HFFc6 (cell line): ENCODE results near the gene USP25. TPM values are rescaled to one million over a fixed set of nuclear protein-coding genes. Genes with fewer than 3 reads are reported as not detected.

Experiments
- DNase-seq: peaks from one replicate; pipeline ENCODE4 v3.0.0-alpha.2; 2018
- H3K27ac Mint-ChIP-seq: 2 replicates; pipeline ENCODE4 v1.8.0; 2020; ENCODE audit warnings: mild to moderate bottlenecking, mixed read lengths
- H3K27me3 Mint-ChIP-seq: 2 replicates; pipeline ENCODE4 v1.8.0; 2021; ENCODE audit warnings: mild to moderate bottlenecking, moderate library complexity, mixed read lengths; ENCODE audit not compliant: insufficient read depth
- H3K36me3 Mint-ChIP-seq: 2 replicates; pipeline ENCODE4 v1.8.0; 2021; ENCODE audit warnings: low read depth, mixed read lengths
- H3K4me1 Mint-ChIP-seq: 2 replicates; pipeline ENCODE4 v1.8.0; 2020; ENCODE audit warnings: low read depth, mixed read lengths
- H3K4me3 Mint-ChIP-seq: 2 replicates; pipeline ENCODE4 v1.8.0; 2020; ENCODE audit warnings: mild to moderate bottlenecking, moderate library complexity, mixed read lengths
- H3K9me3 Mint-ChIP-seq: 2 replicates; pipeline ENCODE4 v1.8.0; 2020; ENCODE audit warnings: mild to moderate bottlenecking, mixed read lengths
- total RNA-seq, 6 experiments: library from RNA; stranded (reverse); fragmentation: NEBNext Ultra II Directional; extraction: Animal tissue kit (Norgen Biotek cat#: 25700); gene quantifications; 2 replicates in 1 of 6; 3 replicates in 5 of 6; pipeline ENCODE4 v1.2.3, GENCODE V29; 2021
- TF ChIP-seq, protein P1 (sequence below): fragments of 200-600 bp; sonication (generic); IDR thresholded peaks from 2 replicates; pipeline ENCODE4 v1.5.0; 2021; ENCODE audit warnings: antibody characterized with exemption, mild to moderate bottlenecking

Gene USP25
- total RNA-seq, 6 experiments from 2014 or later = 13.8 to 18.3 (median 16.6) TPM

DNA sequence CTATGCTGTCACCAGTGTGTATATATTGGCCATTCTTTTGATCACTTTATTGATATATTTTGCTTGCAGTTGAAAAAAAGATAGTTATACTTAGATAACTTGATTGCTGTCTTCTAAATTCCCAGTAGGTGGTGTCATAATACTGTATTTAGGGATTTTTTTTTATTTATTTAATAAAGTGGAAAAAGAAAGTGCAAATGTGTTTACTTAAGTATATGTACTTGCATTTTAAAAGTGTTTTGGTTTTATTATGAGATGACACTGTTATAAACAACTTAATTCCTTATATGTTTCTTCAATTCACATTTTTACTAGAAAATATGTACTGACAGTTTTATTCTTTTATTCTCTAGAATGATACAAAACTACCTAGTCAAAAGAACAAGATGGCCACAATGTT lies 164.8 kb downstream of the USP25 start:
- Mint-ChIP-seq H3K4me1 (peaks cover 11% of the 10 kb centered on the region), H3K27me3 (peaks cover 2% of the 10 kb centered on the region; the same call in 1 of the 2 replicates), H3K4me3 (no peak overlapping the region), H3K9me3 (no peaks in the 10 kb centered on the region), H3K36me3 (no peaks in the 10 kb centered on the region), H3K27ac (no peak overlapping the region)
- DNase-seq = no peak
- TF ChIP-seq, protein P1, sequence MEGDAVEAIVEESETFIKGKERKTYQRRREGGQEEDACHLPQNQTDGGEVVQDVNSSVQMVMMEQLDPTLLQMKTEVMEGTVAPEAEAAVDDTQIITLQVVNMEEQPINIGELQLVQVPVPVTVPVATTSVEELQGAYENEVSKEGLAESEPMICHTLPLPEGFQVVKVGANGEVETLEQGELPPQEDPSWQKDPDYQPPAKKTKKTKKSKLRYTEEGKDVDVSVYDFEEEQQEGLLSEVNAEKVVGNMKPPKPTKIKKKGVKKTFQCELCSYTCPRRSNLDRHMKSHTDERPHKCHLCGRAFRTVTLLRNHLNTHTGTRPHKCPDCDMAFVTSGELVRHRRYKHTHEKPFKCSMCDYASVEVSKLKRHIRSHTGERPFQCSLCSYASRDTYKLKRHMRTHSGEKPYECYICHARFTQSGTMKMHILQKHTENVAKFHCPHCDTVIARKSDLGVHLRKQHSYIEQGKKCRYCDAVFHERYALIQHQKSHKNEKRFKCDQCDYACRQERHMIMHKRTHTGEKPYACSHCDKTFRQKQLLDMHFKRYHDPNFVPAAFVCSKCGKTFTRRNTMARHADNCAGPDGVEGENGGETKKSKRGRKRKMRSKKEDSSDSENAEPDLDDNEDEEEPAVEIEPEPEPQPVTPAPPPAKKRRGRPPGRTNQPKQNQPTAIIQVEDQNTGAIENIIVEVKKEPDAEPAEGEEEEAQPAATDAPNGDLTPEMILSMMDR = peak; percentile 79

DNA sequence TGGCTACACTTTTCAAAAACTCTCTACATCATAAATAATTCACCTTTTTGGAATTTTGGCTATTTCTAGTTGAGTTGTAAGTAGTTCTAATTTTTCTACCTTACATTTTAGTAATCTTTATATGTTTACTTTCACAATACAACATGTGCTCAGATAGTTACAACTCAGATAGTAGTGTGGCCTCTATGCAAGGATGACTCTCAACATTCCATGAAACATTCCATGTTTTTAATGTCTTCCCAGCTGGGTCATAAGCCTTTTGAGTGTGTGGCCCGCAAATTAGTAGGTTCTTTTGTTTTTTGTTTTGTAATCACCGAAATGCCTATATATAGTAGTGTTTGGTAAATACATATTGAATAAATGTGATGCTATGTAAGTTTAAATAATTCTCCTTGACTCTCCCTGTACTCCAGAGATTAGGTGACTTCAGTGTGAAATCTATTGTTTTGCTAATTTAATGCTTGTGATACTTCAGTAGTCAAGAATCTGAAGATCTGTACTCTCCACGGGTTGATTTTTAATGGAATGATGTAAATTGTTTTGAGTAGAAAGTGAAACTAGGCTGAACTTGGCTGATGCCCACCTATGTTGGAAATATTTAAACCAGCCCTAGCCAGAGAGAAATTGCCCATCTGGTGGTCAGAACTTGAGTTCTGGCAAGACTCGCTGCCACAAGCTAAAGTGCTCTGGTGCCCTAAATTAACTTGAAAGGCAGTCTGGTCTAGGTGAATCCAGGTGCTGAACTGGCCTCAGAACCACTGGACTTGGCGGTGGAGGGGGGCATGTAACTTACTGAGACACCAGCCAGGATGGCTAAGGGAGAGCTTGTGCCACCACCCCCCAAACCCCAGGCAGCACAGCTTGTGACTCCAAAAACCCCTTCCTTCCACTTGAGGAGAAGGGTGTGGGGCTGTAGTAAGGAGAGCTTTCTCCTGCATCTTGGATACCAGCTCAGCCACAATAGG lies 165.6 kb downstream of the USP25 start:
- H3K36me3 Mint-ChIP-seq = no peaks in the 10 kb centered on the region

DNA sequence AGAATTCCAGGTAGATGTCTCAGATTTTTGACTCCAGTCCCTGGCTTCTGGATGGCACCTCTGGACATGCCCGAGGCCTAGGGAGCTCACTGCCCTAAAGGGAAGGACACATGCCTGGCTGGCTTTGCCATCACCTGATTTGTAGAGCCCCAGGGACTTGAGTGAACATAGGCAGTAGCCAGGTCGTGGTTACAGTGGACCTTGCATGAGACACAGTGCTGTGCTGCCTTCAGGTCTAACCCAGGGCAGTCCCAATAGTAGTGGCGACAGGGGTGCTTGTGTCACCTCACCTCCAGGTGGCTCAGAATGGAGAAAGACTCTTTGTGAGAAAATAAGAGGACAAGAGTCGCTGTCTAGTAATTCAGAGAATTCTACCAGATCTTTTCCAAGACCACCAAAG lies 166.7 kb downstream of the USP25 start:
- Mint-ChIP-seq H3K27me3 (peaks cover 3% of the 10 kb centered on the region; the same call in 1 of the 2 replicates), H3K36me3 (no peaks in the 10 kb centered on the region), H3K4me3 (no peak overlapping the region), H3K4me1 (peaks cover 11% of the 10 kb centered on the region), H3K27ac (no peak overlapping the region), H3K9me3 (no peaks in the 10 kb centered on the region)
- TF ChIP-seq, protein P1 = no peak
- DNase-seq = no peak

More for the DNA sequence above, 165.6 kb downstream of the USP25 start:
- Mint-ChIP-seq H3K4me1 (peaks cover 11% of the 10 kb centered on the region), H3K27me3 (peaks cover 2% of the 10 kb centered on the region; the same call in 1 of the 2 replicates), H3K27ac (no peak overlapping the region), H3K4me3 (no peak overlapping the region), H3K9me3 (no peaks in the 10 kb centered on the region)
- no peak for DNase-seq
- TF ChIP-seq, protein P1 = no peak

DNA sequence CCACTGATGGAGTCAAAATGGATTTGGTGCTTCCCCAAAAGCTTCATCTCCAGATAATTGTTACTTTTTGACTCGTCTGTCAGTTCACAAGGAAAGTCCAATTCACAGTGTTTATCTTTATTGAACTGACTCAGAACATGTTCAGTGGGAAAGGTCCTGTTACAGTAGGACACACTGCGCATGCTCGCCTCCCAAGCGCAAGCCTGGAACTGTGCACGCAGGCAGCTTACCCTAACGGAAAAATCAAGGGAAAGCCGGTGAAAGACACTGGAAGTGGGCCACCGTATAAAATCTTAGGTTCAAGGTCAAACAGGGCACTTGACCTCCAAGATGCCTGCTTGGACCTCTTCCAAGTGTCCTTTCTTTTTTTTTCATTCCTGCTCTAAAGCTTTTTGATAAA lies 174.6 kb downstream of the USP25 start:
- no peak overlapping the region for H3K4me3 Mint-ChIP-seq
- TF ChIP-seq, protein P1 = no peak
- peaks cover 2% of the 10 kb centered on the region; the same call in 1 of the 2 replicates for H3K27me3 Mint-ChIP-seq
- DNase-seq = no peak
- no peak overlapping the region for H3K27ac Mint-ChIP-seq
- no peaks in the 10 kb centered on the region for H3K4me1 Mint-ChIP-seq
- no peaks in the 10 kb centered on the region for H3K9me3 Mint-ChIP-seq
- no peaks in the 10 kb centered on the region for H3K36me3 Mint-ChIP-seq

DNA sequence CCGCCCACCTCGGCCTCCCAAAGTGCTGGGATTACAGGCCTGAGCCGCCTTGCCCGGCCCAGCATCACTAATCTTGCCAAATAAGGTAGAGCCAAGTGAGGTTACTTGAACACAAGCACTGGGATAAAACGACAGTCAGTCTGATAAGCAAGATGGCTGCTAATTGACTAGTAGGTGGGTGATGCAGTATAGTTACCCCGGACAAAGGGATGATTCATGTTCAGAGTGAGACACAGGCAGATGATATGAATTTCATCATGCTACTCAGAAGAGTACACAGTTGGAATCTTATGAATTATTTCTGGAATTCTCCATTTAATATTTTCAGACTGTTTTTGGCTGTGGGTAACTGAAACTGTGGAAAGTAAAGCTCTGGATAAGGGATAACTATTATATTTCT lies 178.4 kb downstream of the USP25 start:
- Mint-ChIP-seq H3K9me3 (no peaks in the 10 kb centered on the region), H3K27ac (no peak overlapping the region), H3K4me1 (no peaks in the 10 kb centered on the region), H3K4me3 (no peak overlapping the region), H3K27me3 (no peaks in the 10 kb centered on the region; the same call in 1 of the 2 replicates), H3K36me3 (no peaks in the 10 kb centered on the region)
- no peak for DNase-seq
- TF ChIP-seq, protein P1 = no peak
